ENCODE data around the gene ACSS2.

DNA sequence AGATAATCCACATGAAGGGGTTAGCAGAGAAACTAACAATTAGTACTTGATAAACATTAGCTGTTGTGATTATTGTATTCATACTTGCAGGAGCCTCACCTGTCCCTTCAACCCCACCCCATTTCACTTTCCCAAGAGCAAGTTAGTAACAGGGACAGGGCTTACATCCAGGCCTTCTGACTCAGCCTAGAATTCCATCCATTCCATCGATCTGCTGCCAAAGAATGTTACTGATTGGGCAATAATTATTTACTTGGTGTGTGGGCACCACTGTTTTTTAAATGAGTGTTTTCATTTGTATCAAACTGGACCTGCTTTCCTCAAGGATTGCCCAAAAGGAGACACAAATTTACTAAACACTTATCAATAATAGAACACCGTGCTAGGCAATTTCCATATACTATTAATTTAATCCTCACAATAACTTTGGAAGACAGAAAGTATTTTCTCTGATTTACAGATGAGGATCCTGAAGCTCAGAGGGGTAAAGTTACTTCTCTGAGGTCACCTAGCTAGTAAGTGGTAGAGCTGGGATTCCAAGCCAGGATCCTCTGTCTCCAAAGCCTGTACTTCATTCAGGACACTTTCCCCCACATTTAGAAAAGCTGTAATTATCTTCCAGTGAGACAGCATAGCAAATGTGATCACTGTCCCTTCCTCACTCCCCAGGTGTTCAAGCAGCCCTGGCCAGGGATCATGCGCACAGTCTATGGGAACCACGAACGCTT is 46.4 kb downstream of the ACSS2 start:
- TF ChIP-seq KDM1A (IDR thresholded peaks at IDR 0.05; ENCODE audit: low read depth) (no peak), PHF8 (IDR thresholded peaks at IDR 0.05; ENCODE audit: borderline replicate concordance, low read depth) (no peak), POLR2A (IDR thresholded peaks at IDR 0.05; ENCODE audit: low read length) (no peak)
- TF ChIP-seq, protein P1, sequence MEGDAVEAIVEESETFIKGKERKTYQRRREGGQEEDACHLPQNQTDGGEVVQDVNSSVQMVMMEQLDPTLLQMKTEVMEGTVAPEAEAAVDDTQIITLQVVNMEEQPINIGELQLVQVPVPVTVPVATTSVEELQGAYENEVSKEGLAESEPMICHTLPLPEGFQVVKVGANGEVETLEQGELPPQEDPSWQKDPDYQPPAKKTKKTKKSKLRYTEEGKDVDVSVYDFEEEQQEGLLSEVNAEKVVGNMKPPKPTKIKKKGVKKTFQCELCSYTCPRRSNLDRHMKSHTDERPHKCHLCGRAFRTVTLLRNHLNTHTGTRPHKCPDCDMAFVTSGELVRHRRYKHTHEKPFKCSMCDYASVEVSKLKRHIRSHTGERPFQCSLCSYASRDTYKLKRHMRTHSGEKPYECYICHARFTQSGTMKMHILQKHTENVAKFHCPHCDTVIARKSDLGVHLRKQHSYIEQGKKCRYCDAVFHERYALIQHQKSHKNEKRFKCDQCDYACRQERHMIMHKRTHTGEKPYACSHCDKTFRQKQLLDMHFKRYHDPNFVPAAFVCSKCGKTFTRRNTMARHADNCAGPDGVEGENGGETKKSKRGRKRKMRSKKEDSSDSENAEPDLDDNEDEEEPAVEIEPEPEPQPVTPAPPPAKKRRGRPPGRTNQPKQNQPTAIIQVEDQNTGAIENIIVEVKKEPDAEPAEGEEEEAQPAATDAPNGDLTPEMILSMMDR (IDR thresholded peaks at IDR 0.05): no peak
- TF ChIP-seq, protein P2, sequence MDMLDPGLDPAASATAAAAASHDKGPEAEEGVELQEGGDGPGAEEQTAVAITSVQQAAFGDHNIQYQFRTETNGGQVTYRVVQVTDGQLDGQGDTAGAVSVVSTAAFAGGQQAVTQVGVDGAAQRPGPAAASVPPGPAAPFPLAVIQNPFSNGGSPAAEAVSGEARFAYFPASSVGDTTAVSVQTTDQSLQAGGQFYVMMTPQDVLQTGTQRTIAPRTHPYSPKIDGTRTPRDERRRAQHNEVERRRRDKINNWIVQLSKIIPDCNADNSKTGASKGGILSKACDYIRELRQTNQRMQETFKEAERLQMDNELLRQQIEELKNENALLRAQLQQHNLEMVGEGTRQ (IDR thresholded peaks at IDR 0.05): no peak
